Endometrium (tissue), 2 donors: ENCODE measurements around the gene GLP2R.

Experiments used
- FAIRE-seq: peaks from 2 replicates; lab custom pipeline; 2012; peaks lifted over from hg19 to GRCh38; lab: Jason Lieb, UNC
- donor health status: control.
- donor health status: control.

GLP2R gene

DNA sequence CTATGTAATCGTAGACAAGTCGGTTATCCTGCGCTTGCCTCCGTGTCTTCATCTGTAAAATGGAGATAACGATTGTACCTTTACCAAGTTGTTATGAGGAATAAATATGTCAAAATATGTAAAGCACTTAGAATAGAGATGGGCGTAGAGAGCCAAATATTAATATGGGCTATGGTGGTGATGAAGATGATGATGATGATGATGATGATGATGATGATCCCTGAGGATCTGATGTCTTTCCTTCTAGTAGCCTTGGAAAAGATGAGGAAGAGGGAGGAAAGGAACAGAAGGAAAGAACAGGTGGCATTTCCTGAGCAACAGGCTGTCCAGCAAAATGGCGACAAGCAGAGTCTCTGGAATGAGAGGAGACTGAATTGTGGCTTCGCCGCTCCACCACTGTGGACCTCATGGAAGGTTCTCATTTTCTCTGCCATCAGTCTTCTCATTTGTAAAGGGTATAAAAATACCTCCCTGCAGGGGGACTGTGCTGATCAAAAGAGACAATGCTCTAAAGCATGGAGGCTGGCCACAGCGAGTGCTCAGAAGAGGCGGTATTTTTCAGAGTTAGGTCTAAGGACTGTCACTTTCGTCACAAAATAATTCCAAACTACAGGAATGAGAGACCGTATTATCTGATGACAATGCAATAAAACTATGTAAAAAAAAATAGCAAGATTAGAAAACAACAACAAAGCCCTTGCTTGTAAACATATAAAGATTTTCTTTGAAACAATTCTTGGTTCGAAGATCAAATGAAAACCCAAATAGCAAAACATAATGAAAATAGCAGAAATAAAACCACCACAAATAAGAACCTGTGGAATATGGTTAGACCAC is 96.5 kb downstream of the GLP2R start:
- FAIRE-seq = no peak

DNA sequence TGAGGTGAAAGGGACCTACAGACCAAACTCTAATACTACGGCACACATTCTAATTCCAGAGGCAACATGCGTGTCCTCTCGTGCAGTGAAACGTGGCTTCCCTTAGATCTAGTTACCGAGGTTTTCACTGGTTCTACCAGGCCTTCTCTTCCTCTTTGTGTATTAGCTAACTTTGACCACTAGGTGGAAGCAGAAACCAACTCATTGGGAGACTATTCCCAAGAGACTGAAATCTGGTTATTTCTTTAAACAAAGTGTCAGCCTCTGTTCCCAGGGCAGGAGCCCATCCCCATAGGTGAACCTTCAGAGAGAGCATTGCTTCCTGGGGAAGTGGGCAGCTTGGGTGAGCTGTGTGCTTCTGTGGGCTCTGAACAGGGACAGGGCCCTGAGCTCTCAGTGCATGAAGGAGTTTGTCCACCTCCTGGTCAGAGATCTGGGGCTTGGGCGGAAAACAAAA is 99.0 kb downstream of the GLP2R start:
- peak; percentile 68 for FAIRE-seq

DNA sequence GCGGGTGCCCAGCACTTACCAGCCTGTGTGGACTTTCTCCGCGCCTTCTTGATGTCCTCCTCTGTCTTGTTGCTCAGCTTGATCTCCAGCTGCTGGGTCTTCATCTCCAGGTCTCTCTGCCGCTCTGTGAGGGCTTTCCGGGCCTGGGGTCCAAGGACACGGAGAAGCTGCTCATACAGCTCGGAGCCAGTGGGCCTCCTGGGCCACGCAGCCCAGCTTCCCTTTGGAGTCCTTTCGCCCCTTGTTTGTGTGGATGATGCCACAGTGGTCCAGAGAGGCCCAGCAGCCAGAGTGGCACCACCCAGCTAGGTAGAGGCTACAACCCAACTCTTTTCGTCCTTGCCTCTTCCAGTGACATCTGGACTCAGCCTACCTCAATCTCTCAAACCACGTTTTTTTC is 99.7 kb downstream of the GLP2R start:
- no peak for FAIRE-seq

DNA sequence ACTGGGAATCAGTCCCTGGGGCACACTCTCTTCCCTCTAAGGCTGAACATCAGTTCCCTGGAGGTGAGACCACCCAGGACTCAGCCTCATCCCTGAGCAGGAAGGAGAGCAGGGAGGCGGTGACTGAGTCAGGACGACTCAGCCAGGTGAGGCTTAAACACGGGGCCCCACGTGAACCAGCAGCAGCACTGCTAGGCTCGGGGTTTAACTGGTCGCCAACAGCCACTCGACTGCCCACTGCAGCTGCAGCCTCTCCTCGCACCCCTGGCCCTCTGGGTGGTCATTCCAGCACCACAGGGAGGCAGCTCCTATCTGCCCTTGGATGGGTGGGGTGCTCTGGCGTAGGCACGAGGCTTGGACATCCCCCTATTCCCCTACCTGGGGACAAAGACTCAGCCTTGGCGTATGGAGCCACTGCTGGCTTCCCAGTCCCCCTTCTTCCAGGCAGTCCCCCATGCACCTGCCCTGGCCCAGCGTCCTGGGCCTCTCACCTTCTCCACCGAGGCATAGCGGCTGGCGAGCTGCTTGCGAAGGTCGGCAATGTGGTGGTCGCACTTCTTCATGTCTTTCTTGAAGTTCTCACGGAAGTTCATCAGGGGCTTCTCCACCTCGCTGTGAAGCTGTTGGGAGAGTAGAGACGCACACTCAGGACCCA is 100.6 kb downstream of the GLP2R start:
- FAIRE-seq = no peak

DNA sequence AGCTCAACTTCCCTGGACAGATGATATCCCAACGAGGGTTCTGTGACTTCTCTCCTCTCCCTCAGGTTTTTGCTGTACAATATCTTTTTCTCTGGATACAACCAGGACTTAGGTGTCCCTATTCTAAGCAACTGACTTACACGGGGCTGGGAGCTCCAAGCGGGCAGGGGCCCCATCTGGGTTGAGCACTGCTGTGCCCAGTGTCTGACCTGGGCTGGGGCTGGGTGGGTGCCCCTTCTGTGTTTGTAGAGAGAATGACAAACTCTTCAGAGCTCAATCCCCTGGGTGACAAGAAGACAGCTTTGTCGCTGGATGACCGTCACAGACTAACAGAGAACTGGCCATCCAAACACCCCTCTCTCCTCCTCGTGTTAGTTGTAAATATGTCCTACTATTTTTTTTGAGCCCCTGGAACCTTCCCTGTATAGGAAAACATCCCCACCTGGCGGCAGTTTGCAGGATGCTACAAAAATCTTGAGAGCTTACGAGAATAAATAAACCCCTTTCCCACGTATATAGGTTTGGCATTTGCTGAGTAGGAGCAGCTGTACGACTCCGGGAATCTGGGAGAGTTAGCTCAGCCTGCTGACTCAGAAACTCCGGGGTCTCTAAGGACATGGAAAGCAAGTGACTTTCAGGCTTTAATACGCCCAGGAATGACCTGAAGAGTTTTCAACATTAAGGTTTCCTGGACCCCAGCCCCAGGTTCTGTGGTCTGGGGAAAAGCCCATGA is 103.0 kb downstream of the GLP2R start:
- FAIRE-seq = no peak

DNA sequence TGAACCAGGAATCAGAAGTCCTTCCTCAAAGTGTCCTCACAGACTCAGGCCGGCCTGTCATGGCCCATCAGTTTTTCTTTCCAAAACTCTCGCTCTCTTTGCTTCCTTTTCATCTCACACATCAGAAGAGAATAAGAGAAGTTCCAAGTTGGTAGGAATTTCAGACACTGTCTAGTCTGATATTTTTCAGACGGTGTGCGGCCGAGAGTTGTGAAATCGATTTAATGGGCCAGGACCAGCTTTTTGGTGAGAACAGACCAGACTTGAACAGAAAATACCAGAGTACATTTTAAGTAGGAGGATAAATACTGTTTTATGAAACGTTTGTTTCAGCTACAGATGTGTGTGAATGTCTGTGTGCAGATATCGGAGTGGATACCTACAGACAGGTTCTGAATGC is 104.1 kb downstream of the GLP2R start:
- no peak for FAIRE-seq

DNA sequence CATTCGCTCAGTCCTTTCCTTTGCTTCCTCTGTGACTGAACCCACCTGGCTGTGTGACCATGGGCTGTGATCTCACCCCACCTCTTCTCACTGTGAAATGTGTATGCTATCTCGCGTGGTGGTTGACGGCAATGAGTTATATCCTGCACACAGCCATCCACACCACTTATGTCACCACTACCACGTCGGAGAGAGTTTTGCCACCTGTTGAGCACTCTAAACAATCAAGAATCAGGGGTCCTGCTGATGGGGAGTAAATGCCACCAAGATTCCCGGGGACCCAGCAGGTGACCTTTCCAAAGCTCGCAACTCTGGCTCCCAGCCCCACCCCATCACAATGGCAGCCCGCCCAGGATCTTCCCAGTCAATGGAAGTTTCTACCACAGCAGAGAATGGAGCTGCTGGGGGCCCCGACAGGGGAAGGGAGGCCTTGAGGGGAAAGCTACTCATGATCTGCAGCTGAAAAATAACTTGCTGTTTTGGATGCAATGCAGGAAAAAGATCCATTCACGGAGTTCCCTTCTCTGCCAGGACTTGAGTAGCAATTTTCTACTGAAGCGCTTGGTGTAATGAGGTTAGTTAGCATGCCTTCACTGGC is 105.5 kb downstream of the GLP2R start:
- no peak for FAIRE-seq

GRCh38 chr17:9932491-9932890 is 106.8 kb downstream of the GLP2R start:
- FAIRE-seq = no peak

DNA sequence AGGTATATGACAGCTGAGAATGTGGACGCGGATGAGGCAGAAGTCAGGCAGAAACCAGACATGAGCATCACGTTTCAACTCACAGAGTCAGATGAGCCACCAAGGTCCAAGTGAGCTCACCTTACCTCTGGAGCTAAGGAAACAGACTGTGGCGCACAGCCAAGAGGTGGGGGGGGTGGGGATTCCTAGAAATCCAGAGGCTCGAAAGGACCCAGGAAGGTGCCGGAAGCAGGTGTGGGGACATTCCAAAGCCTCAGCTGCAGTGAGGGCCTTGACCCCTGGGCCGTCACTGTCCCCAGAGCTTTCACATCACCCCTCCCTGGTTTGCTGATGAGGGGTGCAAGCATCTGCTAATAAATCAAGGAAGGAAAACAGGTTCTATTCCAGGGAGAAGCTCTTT is 108.6 kb downstream of the GLP2R start:
- FAIRE-seq = no peak

- no peak for FAIRE-seq
These were observed 109.7 kb downstream of the GLP2R start for GRCh38 chr17:9935408-9935807.

DNA sequence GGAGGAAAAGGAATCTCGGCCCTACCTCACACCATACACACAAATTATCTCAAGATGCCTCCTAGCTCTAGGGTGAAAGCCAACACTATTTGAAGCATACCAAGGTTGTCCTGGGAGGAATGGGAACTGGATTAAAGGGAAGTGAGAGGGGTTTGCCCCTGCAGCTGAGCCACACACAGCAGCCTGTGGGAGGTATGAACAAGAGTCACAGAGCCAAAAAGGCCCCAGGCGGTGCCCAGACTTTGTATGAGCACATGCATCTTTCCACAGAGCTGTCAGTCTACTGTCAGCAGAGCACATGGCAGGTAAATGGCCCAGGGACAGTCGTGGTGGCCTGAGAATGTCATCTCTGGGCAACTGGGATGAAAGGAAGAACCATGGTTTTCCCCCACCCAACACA is 110.4 kb downstream of the GLP2R start:
- no peak for FAIRE-seq

DNA sequence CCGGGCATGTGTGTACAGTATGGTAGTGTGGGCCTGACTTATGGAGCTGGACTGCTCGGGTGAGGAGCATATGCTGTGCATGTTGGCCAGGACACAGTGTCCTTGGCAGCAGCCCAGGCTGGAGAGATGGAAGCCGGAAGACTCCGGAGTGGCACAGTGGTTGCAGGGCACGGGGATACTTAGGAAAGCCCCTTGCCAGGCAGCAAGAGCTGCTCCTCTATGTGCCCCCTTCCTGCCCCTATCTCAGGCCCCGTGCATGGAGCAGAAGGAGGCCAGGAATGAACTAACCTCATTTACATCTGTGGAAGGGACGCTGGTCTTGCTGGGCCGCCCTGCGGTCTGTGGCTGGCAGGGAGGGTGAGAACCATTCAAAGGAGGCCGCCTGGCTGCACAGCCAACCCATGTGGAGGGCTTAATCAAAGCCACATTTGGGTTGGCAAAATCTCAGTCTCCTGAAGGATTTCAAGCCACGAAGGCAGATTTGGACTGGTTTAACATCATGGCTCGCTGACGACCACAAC is 111.6 kb downstream of the GLP2R start:
- FAIRE-seq = no peak

- FAIRE-seq = no peak
These were observed 112.2 kb downstream of the GLP2R start for GRCh38 chr17:9937901-9938300.

DNA sequence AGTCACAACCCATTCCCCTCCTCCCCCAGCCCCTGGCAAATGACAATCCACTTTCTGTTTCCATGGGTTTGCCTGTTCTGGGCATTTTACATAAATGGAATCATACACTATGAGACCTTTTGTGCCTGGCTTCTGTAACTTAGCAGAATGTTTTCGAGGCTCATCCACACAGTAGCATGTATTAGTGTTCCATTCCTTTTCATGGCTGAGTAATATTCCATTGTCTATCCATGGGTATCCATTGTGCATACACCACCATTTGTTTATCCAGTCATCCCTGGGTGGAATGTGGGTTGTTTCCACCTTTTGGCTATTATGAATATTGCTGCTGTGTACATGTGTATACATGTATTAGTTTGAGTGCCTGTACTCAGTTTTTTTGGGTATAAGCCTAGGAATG is 113.0 kb downstream of the GLP2R start:
- FAIRE-seq = no peak

DNA sequence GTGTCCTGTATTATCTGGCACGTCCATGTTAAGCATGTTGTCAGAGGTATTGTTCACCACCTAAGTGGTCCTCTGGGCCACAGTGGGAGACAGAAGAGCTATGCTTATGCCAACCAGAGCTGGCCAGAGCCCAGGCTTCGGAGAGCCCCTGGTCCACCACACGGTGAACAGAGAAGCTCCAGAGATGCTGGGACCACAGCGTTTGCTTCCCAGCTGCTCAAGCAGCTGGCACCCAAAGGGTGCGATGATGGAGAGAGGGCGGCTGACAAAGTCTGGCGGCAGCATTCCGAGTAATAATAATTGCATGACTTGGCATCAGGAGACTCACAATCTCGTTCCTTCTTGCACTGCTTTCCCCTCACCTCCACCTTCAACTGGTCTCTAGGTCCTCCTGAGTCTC is 115.1 kb downstream of the GLP2R start:
- no peak for FAIRE-seq

DNA sequence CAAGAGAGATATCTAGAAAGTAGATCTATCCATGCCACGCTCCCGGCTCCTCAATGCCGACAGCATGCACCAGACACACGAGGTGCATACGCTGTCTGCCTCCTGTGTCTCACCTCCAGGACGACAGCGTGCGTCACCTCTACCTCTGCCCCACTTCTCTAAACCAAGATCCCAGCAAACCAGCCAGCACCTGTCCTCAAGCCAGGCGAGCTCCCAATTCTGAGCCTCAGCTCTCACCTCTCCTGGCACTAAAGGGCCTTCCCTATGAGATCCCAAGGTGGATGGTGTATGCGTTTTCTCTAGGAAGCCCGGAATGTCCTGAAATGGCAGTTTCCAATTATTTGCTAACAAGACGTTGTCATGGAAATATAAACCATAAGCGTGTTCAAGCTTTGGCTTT is 115.6 kb downstream of the GLP2R start:
- FAIRE-seq = no peak
